Mesodermal cell (in vitro differentiated cells): ENCODE results near the gene TUBGCP2.

ENCODE experiments used
- H3K27ac ChIP-seq: 2 replicates; pipeline ENCODE4 v1.7.0; 2013; ENCODE audit warnings: mild to moderate bottlenecking, low read depth, low read length, moderate library complexity; ENCODE audit not compliant: severe bottlenecking
- H3K36me3 ChIP-seq: 2 replicates; pipeline ENCODE4 v1.7.1; 2013; ENCODE audit warnings: mild to moderate bottlenecking, low read length, moderate library complexity; ENCODE audit not compliant: control insufficient read depth, insufficient read depth
- H3K4me1 ChIP-seq: one replicate; pipeline ENCODE4 v1.7.1; 2013; ENCODE audit warnings: mild to moderate bottlenecking, low read length; ENCODE audit not compliant: insufficient read depth, control insufficient read depth, poor library complexity, severe bottlenecking
- H3K4me3 ChIP-seq: 2 replicates; pipeline ENCODE4 v1.7.0; 2013; ENCODE audit warnings: low read length, control low read depth, mild to moderate bottlenecking; ENCODE audit not compliant: insufficient read depth, poor library complexity, severe bottlenecking; ENCODE audit errors: extremely low read depth
- H3K9me3 ChIP-seq: 2 replicates; pipeline ENCODE4 v1.7.1; 2013; ENCODE audit warnings: mild to moderate bottlenecking, low read length, moderate library complexity; ENCODE audit not compliant: control insufficient read depth
- WGBS, 2 experiments: methylation state at CpG; one replicate each; pipeline ENCODE4 v1.1.5; 2013; ENCODE audit warnings: missing lambda C conversion rate in 2 of 2; ENCODE audit not compliant: insufficient coverage in 2 of 2; 5-methylcytosine and 5-hydroxymethylcytosine counted together

Gene TUBGCP2

DNA sequence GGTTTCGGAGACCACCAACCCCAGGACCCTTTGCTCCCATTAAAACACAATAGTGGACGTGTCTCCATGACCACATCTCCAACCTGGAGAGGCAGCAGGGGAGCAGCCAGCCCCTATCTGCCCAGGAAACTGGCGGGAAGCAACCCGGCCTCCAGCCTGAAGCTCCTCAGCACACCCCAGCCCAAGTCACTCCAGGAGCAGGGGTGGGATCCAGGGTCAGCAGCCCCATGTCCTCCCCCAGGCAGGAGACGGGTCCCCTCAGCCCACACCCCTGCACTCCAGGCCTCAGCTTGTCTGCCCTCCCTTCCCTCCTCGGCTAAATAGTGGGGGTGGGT lies 32.6 kb downstream of the TUBGCP2 start:
- Histone ChIP-seq H3K27ac (no peak overlapping the region), H3K4me1 (peaks cover 46% of the 10 kb centered on the region), H3K36me3 (peaks cover 11% of the 10 kb centered on the region), H3K4me3 (no peak overlapping the region), H3K9me3 (no peaks in the 10 kb centered on the region)
- 60 to 62% methylated on average over 2 to 3 of the region's 6 CpGs for WGBS, 2 experiments

GRCh38 chr10:133275684-133276092 lies 33.0 kb downstream of the TUBGCP2 start:
- H3K9me3 ChIP-seq, result no peaks in the 10 kb centered on the region
- H3K27ac ChIP-seq, result no peak overlapping the region
- peaks cover 46% of the 10 kb centered on the region for H3K4me1 ChIP-seq
- H3K4me3 ChIP-seq, result no peak overlapping the region
- WGBS, 2 experiments, result 43 to 45% methylated on average over 7 to 10 of the region's 12 CpGs
- H3K36me3 ChIP-seq, result peaks cover 11% of the 10 kb centered on the region

DNA sequence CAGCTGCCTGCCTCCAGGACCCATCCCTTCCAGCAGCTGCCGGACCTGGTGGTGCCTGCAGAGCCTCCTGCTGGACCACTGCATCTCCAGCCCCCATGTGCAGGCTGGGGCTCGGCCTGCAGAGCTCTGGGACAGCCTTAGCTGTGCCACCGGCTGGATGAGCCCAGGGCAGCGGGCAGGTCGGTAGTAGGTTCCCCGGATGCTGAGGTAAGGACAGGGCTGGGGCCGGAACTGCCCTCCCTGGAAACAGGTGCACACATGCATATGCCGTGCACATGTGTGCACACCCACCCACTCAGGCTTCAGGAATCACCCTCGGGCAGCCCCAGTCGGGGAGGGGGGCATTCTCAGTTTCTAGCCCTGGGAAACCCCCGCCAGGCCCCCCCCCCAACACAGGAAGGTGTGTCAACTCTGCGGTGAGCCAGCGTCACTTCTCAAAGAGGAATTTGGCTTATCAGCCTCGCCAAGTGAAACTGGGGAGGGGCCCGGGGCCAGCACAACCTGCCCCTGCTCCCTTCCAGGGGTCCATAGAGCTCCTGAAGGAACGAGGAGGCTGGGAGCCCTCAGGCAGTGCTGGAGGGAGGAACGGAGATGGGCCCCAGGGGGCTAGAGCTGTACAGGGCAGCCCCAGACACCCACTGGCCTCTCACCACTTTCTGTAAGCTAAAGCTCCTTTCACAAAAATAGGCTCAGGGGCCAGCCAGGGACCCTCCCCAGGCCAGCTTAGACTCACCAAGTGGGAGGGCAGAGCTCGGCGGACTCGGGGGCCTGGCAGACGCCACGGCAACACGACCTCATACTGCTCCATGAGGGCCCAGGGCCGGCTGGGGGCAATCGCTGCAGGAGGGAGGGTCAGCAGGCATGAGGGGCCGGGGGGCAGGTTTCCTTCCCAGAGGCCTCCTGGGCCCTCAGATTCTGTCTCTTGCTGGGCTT lies 33.7 kb downstream of the TUBGCP2 start:
- H3K4me1 ChIP-seq, result peaks cover 43% of the 10 kb centered on the region
- 66 to 67% methylated on average over 18 to 19 of the region's 26 CpGs for WGBS, 2 experiments
- H3K36me3 ChIP-seq, result peaks cover 7% of the 10 kb centered on the region
- no peak overlapping the region for H3K4me3 ChIP-seq
- H3K27ac ChIP-seq, result no peak overlapping the region
- no peaks in the 10 kb centered on the region for H3K9me3 ChIP-seq

GRCh38 chr10:133273534-133274143 lies 35.0 kb downstream of the TUBGCP2 start:
- H3K4me3 ChIP-seq, result no peak overlapping the region
- no peaks in the 10 kb centered on the region for H3K9me3 ChIP-seq
- no peak overlapping the region for H3K27ac ChIP-seq
- peaks cover 30% of the 10 kb centered on the region for H3K4me1 ChIP-seq
- H3K36me3 ChIP-seq, result no peaks in the 10 kb centered on the region
- WGBS, 2 experiments, result 93 to 95% methylated on average over 16 to 23 of the region's 28 CpGs

GRCh38 chr10:133272964-133273420 lies 35.7 kb downstream of the TUBGCP2 start:
- 91 to 95% methylated on average over 22 to 24 of the region's 25 CpGs for WGBS, 2 experiments
- no peaks in the 10 kb centered on the region for H3K36me3 ChIP-seq
- no peak overlapping the region for H3K4me3 ChIP-seq
- H3K27ac ChIP-seq, result no peak overlapping the region
- no peaks in the 10 kb centered on the region for H3K9me3 ChIP-seq
- H3K4me1 ChIP-seq, result peaks cover 23% of the 10 kb centered on the region

- Histone ChIP-seq H3K27ac (no peak overlapping the region), H3K9me3 (no peaks in the 10 kb centered on the region), H3K36me3 (no peaks in the 10 kb centered on the region), H3K4me1 (peaks cover 18% of the 10 kb centered on the region), H3K4me3 (no peak overlapping the region)
- WGBS, 2 experiments, result 86 to 87% methylated on average over 10 to 21 of the region's 29 CpGs
Measured at GRCh38 chr10:133272301-133272963, 36.2 kb downstream of the TUBGCP2 start.

DNA sequence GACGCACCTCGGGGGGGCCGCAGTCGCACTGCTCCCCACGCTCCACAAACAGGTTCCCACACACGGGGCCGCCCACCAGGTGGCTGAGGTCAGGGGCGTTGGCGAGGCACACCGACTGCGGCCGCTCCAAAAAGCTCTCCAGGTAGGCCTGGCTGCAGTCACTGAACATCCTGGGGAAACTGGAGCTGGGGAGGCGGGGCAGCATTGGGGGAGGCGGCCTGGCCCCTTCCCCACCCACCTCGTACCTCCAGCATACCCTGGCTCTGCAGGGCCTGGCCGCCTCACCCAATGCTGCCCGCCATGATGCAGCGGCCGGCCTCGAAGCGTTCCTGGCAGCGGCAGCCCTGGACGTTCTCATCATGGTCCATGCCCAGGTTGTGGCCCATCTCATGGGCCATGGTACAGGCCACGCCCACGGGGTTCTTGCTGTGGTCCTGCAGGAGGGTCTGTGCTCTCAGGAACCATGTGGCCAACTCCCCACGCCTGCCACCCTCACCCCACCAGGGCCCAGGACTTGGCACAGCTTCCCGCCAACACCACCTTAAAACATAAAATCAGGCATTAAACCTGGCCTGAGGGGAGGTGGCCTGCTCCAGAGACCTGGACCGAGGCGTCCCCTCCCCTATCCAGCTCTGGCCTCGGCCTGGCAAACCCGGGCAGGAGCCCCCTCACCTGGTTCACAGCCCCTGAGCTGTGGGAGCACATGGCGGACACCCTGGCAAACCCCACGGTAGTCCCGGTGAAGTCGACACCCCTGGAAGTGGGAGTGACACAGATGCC lies 37.0 kb downstream of the TUBGCP2 start:
- H3K4me3 ChIP-seq, result no peak overlapping the region
- H3K9me3 ChIP-seq, result no peaks in the 10 kb centered on the region
- peaks cover 12% of the 10 kb centered on the region for H3K4me1 ChIP-seq
- 81 to 83% methylated on average over 29 to 31 of the region's 35 CpGs for WGBS, 2 experiments
- no peaks in the 10 kb centered on the region for H3K36me3 ChIP-seq
- no peak overlapping the region for H3K27ac ChIP-seq

DNA sequence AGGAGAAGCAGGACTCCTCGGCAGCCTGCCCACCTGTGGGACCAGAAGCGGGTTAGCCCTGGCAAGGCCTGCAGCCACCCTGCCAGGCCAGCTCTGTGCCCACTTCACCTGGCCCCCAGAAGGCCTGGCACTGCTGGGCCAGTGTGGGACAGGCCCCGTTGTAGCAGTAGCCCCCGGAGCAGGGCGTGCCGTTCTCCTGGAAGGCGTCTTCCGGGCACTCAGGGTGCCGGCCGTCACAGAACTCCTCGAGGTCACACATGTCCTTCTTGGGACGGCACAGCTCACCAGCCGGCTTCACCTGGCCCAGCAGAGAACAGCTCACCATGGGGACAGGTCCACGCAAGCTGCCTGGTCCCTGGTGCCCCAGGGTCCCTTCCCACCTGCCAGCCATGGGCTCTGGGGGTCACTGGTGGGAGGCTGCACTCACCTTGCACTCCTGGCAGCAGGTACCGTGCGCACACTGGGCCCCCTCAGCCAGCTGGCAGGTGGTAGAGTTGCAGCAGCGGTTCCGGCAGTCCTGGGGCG lies 37.8 kb downstream of the TUBGCP2 start:
- peaks cover 12% of the 10 kb centered on the region for H3K4me1 ChIP-seq
- H3K4me3 ChIP-seq, result no peak overlapping the region
- no peak overlapping the region for H3K27ac ChIP-seq
- H3K9me3 ChIP-seq, result no peaks in the 10 kb centered on the region
- 90 to 96% methylated on average over 18 to 19 of the region's 19 CpGs for WGBS, 2 experiments
- no peaks in the 10 kb centered on the region for H3K36me3 ChIP-seq

- Histone ChIP-seq H3K27ac (no peak overlapping the region), H3K36me3 (no peaks in the 10 kb centered on the region), H3K9me3 (no peaks in the 10 kb centered on the region), H3K4me3 (no peak overlapping the region), H3K4me1 (peaks cover 6% of the 10 kb centered on the region)
- WGBS, 2 experiments, result 85 to 90% methylated on average over 20 of the region's 20 CpGs
Measured at GRCh38 chr10:133270204-133270603, 38.5 kb downstream of the TUBGCP2 start.

DNA sequence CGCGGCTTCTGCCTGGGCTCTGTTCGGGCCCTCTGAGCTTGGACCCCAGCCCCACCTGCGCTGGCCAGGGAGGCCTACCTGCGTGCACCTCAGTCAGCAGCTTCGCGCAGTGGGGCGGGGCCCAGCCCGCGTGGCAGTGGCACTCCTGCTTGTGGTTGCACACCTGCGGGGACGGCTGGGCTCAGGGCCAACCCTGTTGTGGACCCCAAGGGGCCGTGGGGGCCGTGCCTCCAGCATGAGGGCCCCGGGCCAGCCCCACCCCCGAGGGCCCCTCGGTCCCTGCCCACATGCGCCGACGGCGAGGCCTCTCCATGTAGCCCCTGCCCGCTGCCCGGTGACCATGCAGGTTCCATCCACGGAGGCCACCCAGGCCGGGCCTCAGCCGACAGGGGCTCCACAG lies 39.3 kb downstream of the TUBGCP2 start:
- Histone ChIP-seq H3K36me3 (no peaks in the 10 kb centered on the region), H3K27ac (no peak overlapping the region), H3K4me3 (no peak overlapping the region), H3K9me3 (no peaks in the 10 kb centered on the region), H3K4me1 (peaks cover 4% of the 10 kb centered on the region)
- 88 to 90% methylated on average over 23 to 26 of the region's 26 CpGs for WGBS, 2 experiments
